GM12891 (cell line): ENCODE data around the gene DCUN1D4.

Experiments
- PAX5 ChIP-seq: IDR thresholded peaks from 2 replicates; pipeline ENCODE4 v1.6.1; 2011; ENCODE audit warnings: low read length, moderate library complexity, mild to moderate bottlenecking; ENCODE audit not compliant: insufficient read depth, severe bottlenecking
- POLR2A ChIP-seq: IDR thresholded peaks from 2 replicates; pipeline ENCODE4 v1.6.1; 2011; ENCODE audit warnings: low read depth, low read length, control low read depth
- POU2F2 ChIP-seq: IDR thresholded peaks from 2 replicates; pipeline ENCODE4 v1.6.1; 2011; ENCODE audit warnings: low read depth, mild to moderate bottlenecking, control low read depth, low read length, moderate library complexity

- TF ChIP-seq PAX5 = no peak
- no peak for TF ChIP-seq POLR2A
- no peak for TF ChIP-seq POU2F2
Measured at GRCh38 chr4:51870441-51871188, 27.7 kb downstream of the DCUN1D4 start.
